ENCODE measurements around the gene TOPBP1. TPM values are rescaled to one million over a fixed set of nuclear protein-coding genes. Genes with fewer than 3 reads are reported as not detected.
A peak's percentile ranks its signal among the peaks of the same experiment; 100 is the strongest.

The TOPBP1 gene
- total RNA-seq, 2 experiments from 2014 or later: 29.1 to 32.4 TPM

GRCh38 chr3:133663569-133664313 is 2.0 kb upstream of the TOPBP1 start:
- peak; percentile 46 for ATAC-seq (ENCODE audit: poor library complexity)
- H3K4me3 Mint-ChIP-seq: peak overlapping the region; percentile 85

DNA sequence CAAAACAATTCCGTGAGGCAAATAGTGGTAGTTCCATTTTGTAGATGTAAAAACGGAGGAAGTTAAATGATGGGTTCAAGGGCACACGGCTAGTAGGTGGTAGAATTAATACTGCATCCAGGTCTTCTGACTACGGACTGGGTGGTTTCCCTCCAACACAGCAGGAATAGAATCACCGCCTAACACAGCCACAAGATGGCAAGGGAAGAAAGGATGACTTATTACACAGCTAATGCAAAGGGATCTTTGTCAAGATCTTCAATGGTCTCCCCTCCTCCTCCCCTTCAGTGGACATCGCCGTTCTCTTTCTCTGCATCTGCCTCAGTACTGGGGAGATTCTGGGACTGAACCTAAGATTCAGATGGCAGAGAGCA is 524 bp upstream of the TOPBP1 start:
- POLR2A ChIA-PET: interaction anchor here (0.8 to 2.5 kb wide), 5 partner anchors 84 to 941 kb away, joined by 3 to 33 read pairs (median 4); partner anchors contain the start of genes CDV3 and NPHP3
- peaks cover 41% of the 10 kb centered on the region for H3K36me3 Mint-ChIP-seq (ENCODE audit: low read depth)
- ATAC-seq (ENCODE audit: poor library complexity) (peak; percentile 62), DNase-seq (peak in 3 of 14 experiments; percentile 45 to 65 (median 64))
- Histone ChIP-seq H3K27me3 (ENCODE audit: control insufficient read depth in 1 of 2, insufficient read depth in 2 of 2, low read length in 2 of 2) (no peaks in the 10 kb centered on the region), H3K9me3 (ENCODE audit: control insufficient read depth in 1 of 2, insufficient read depth in 1 of 2, low read length in 2 of 2) (no peaks in the 10 kb centered on the region), H3K4me3 (ENCODE audit: low read length) (peak overlapping the region; percentile 72), H3K36me3 (ENCODE audit: insufficient read depth, low read length) (peaks cover 16% of the 10 kb centered on the region), H3K27ac (ENCODE audit: low read depth in 1 of 2, low read length in 2 of 2) (peak overlapping the region; percentile 58 to 73), H3K4me1 (ENCODE audit: insufficient read depth, low read length) (peaks cover 26% of the 10 kb centered on the region)
- peak overlapping the region; percentile 95 for H3K27ac Mint-ChIP-seq
- TF ChIP-seq, protein P1, sequence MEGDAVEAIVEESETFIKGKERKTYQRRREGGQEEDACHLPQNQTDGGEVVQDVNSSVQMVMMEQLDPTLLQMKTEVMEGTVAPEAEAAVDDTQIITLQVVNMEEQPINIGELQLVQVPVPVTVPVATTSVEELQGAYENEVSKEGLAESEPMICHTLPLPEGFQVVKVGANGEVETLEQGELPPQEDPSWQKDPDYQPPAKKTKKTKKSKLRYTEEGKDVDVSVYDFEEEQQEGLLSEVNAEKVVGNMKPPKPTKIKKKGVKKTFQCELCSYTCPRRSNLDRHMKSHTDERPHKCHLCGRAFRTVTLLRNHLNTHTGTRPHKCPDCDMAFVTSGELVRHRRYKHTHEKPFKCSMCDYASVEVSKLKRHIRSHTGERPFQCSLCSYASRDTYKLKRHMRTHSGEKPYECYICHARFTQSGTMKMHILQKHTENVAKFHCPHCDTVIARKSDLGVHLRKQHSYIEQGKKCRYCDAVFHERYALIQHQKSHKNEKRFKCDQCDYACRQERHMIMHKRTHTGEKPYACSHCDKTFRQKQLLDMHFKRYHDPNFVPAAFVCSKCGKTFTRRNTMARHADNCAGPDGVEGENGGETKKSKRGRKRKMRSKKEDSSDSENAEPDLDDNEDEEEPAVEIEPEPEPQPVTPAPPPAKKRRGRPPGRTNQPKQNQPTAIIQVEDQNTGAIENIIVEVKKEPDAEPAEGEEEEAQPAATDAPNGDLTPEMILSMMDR (IDR thresholded peaks at IDR 0.05): no peak
- H3K4me1 Mint-ChIP-seq (ENCODE audit: low read depth): peaks cover 45% of the 10 kb centered on the region
- CTCF ChIA-PET: no interaction called here
- intact Hi-C loops (cut with DNase I, micrococcal nuclease): loop anchor here (1.0 to 10.0 kb wide), 9 partner anchors 89 to 1247 kb away; partner anchors contain the start of genes NPHP3 (in 2 of the 2), SRPRB (in 2 of the 2), ANAPC13 (in 1 of the 2) and CDV3 (in 1 of the 2)
- peak overlapping the region; percentile 97 for H3K4me3 Mint-ChIP-seq
- H3K9me3 Mint-ChIP-seq: no peaks in the 10 kb centered on the region
- no peaks in the 10 kb centered on the region for H3K27me3 Mint-ChIP-seq

More at GRCh38 chr3:133663569-133664313, 2.0 kb upstream of the TOPBP1 start:
- H3K9me3 ChIP-seq (ENCODE audit: control insufficient read depth in 1 of 2, insufficient read depth in 1 of 2, low read length in 2 of 2): no peaks in the 10 kb centered on the region
- DNase-seq: peak in 6 of 14 experiments; percentile 8 to 75 (median 43)
- peak overlapping the region; percentile 95 for H3K27ac Mint-ChIP-seq
- H3K36me3 ChIP-seq (ENCODE audit: insufficient read depth, low read length): peaks cover 5% of the 10 kb centered on the region
- peaks cover 26% of the 10 kb centered on the region for H3K36me3 Mint-ChIP-seq (ENCODE audit: low read depth)
- H3K27ac ChIP-seq (ENCODE audit: low read depth in 1 of 2, low read length in 2 of 2): no peak overlapping the region
- CTCF ChIA-PET: interaction anchor here (0.6 to 0.9 kb wide), 2 partner anchors 14 to 22 kb away, joined by 3 read pairs; no protein-coding TSS in a partner anchor
- peaks cover 26% of the 10 kb centered on the region for H3K4me1 ChIP-seq (ENCODE audit: insufficient read depth, low read length)
- no peaks in the 10 kb centered on the region for H3K27me3 ChIP-seq (ENCODE audit: control insufficient read depth in 1 of 2, insufficient read depth in 2 of 2, low read length in 2 of 2)
- H3K9me3 Mint-ChIP-seq: no peaks in the 10 kb centered on the region
- H3K27me3 Mint-ChIP-seq: no peaks in the 10 kb centered on the region
- POLR2A ChIA-PET: no interaction called here
- H3K4me1 Mint-ChIP-seq (ENCODE audit: low read depth): peaks cover 45% of the 10 kb centered on the region
- H3K4me3 ChIP-seq (ENCODE audit: low read length): no peak overlapping the region
- intact Hi-C loops (cut with DNase I, micrococcal nuclease): loop anchor here (2.0 to 10.0 kb wide), 8 partner anchors 91 to 1249 kb away; partner anchors contain the start of genes NPHP3 (in 2 of the 2), ANAPC13 (in 1 of the 2), CDV3 (in 1 of the 2) and CEP63 (in 1 of the 2)
- TF ChIP-seq, protein P1 (IDR thresholded peaks at IDR 0.05): peak; percentile 68

DNA sequence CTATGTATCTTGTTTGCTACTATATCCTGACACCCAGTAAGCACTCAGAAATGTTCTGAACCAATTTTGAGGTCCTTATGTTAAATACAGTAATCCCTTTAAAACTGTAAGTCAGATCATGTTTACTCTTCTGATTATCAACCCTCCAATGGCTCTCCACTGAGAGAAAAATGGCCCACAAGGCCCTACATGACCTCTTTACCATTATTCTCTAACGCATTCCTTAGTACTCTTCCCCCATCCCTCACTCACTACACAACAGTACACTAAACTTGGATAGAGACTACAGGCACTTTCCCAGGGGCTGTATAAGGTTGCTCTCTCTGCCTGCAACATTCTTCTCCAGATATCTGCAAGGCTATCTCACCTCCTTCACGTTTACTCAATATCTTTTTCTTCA is 1.9 kb downstream of the TOPBP1 start:
- Histone ChIP-seq H3K9me3 (ENCODE audit: control insufficient read depth in 1 of 2, insufficient read depth in 1 of 2, low read length in 2 of 2) (no peaks in the 10 kb centered on the region), H3K4me3 (ENCODE audit: low read length) (no peak overlapping the region), H3K27me3 (ENCODE audit: control insufficient read depth in 1 of 2, insufficient read depth in 2 of 2, low read length in 2 of 2) (no peaks in the 10 kb centered on the region), H3K36me3 (ENCODE audit: insufficient read depth, low read length) (peaks cover 35% of the 10 kb centered on the region), H3K27ac (ENCODE audit: low read depth in 1 of 2, low read length in 2 of 2) (no peak overlapping the region), H3K4me1 (ENCODE audit: insufficient read depth, low read length) (peaks cover 26% of the 10 kb centered on the region)
- Mint-ChIP-seq H3K4me1 (ENCODE audit: low read depth) (peaks cover 45% of the 10 kb centered on the region), H3K27me3 (no peaks in the 10 kb centered on the region), H3K9me3 (no peaks in the 10 kb centered on the region), H3K27ac (peak overlapping the region; percentile 95), H3K36me3 (ENCODE audit: low read depth) (peaks cover 62% of the 10 kb centered on the region), H3K4me3 (peak overlapping the region; percentile 93)
- POLR2A ChIA-PET: no interaction called here
- CTCF ChIA-PET: no interaction called here
- intact Hi-C loops (cut with DNase I, micrococcal nuclease): loop anchor here (2.0 to 10.0 kb wide), 7 partner anchors 81 to 1245 kb away; partner anchors contain the start of genes NPHP3 (in 2 of the 2), ANAPC13 (in 1 of the 2), CEP63 (in 1 of the 2) and DNAJC13 (in 1 of the 2)
- TF ChIP-seq, protein P1 (IDR thresholded peaks at IDR 0.05): no peak
- ATAC-seq (ENCODE audit: poor library complexity) (no peak), DNase-seq (no peak)

All from CD4-positive, alpha-beta T cell (primary cell).